Ovary (tissue), 3 donors: ENCODE measurements around the gene GAK.

ENCODE experiments used
- CTCF ChIP-seq, 3 donors: fragments of 450-650 bp in 2 of 3; fragments of 200-600 bp in 1 of 3; IDR thresholded peaks; one replicate each; pipeline versions ENCODE4 v1.5.1 to v1.8.0; 2016 to 2022; ENCODE audit warnings: antibody characterized with exemption in 3 of 3, mild to moderate bottlenecking in 1 of 3
- POLR2A ChIP-seq: fragments of 450-650 bp; IDR thresholded peaks from one replicate; pipeline ENCODE4 v1.6.1; 2017; ENCODE audit warnings: antibody characterized with exemption, mild to moderate bottlenecking, moderate library complexity
- donor health status: DM: no; HTN: no; CAD: no.

- TF ChIP-seq CTCF (IDR thresholded peaks at IDR 0.05) (no peak), POLR2A (no peak)
Measured at GRCh38 chr4:964346-965025, 32.4 kb upstream of the GAK start.
